MCF 10A (cell line): Measurements from ENCODE around the gene SH3BP2. TPM values are rescaled to one million over a fixed set of nuclear protein-coding genes. Genes with fewer than 3 reads are reported as not detected.

Experiments used
- BruUV-seq: library from RNA; stranded (reverse); fragments of 400-500 nt; replicated peaks from 2 replicates; lab custom pipeline; 2021; lab: Mats Ljungman, UMichigan
- CTCF ChIA-PET: fragments of 300-600 bp; sonication (Branson Sonifier 250); formaldehyde crosslinking; extraction: SDS; loops from one replicate; lab custom pipeline; 2021; ENCODE audit warnings: antibody characterized with exemption, inconsistent platforms; lab: Yijun Ruan, JAX
- POLR2A ChIA-PET: fragments of 300-600, 350-650 bp; sonication (Branson Sonifier 250); formaldehyde crosslinking; extraction: SDS; loops from one replicate; lab custom pipeline; 2020; ENCODE audit warnings: antibody characterized with exemption, inconsistent platforms; lab: Yijun Ruan, JAX
- DNase-seq: peaks from one replicate; pipeline ENCODE4 v3.0.0-alpha.2; 2018; ENCODE audit not compliant: unreplicated experiment
- H3K27ac Mint-ChIP-seq: one replicate; pipeline ENCODE4 v1.8.0; 2022; ENCODE audit warnings: mild to moderate bottlenecking, low read depth, mixed read lengths; ENCODE audit not compliant: unreplicated experiment
- H3K27me3 Mint-ChIP-seq: one replicate; pipeline ENCODE4 v1.8.0; 2022; ENCODE audit warnings: mixed read lengths; ENCODE audit not compliant: insufficient read depth, unreplicated experiment
- H3K36me3 Mint-ChIP-seq: one replicate; pipeline ENCODE4 v1.8.0; 2022; ENCODE audit warnings: mild to moderate bottlenecking, moderate library complexity, mixed read lengths; ENCODE audit not compliant: insufficient read depth, unreplicated experiment
- H3K4me1 Mint-ChIP-seq: one replicate; pipeline ENCODE4 v1.8.0; 2022; ENCODE audit warnings: mixed read lengths; ENCODE audit not compliant: insufficient read depth, unreplicated experiment
- H3K4me3 Mint-ChIP-seq: one replicate; pipeline ENCODE4 v1.8.0; 2022; ENCODE audit warnings: mild to moderate bottlenecking, moderate library complexity, mixed read lengths; ENCODE audit not compliant: unreplicated experiment
- H3K9me3 Mint-ChIP-seq: one replicate; pipeline ENCODE4 v1.8.0; 2022; ENCODE audit warnings: mixed read lengths; ENCODE audit not compliant: unreplicated experiment
- CTCF ChIP-seq: fragments of 200-600 bp; IDR thresholded peaks from one replicate; pipeline ENCODE4 v1.8.0; 2022; ENCODE audit warnings: antibody characterized with exemption, mild to moderate bottlenecking; ENCODE audit not compliant: unreplicated experiment
- intact Hi-C: fragments of 100-400 bp; cut with micrococcal nuclease; formaldehyde crosslinking; loops from 2 replicates; pipeline ENCODE4 v1.14.1; 2022
- total RNA-seq: library from RNA; stranded (reverse); gene quantifications from 2 replicates; pipeline ENCODE4 v1.2.3, GENCODE V29; 2022

The SH3BP2 gene
- total RNA-seq, 1 experiment from 2014 or later = 57.9 TPM

- CTCF ChIA-PET = no interaction called here
- H3K4me1 Mint-ChIP-seq = no peaks in the 10 kb centered on the region
- no peaks in the 10 kb centered on the region for H3K27me3 Mint-ChIP-seq
- no TSS peak for BruUV-seq
- POLR2A ChIA-PET = no interaction called here
- TF ChIP-seq CTCF = no peak
- DNase-seq = no peak
- no peaks in the 10 kb centered on the region for H3K9me3 Mint-ChIP-seq
- no peak overlapping the region for H3K27ac Mint-ChIP-seq
- intact Hi-C loops = no loop called here
- peaks cover 26% of the 10 kb centered on the region for H3K36me3 Mint-ChIP-seq
- no peak overlapping the region for H3K4me3 Mint-ChIP-seq
Observed at GRCh38 chr4:2835978-2836377, 43.1 kb downstream of the SH3BP2 start.

GRCh38 chr4:2836391-2836859, 43.5 kb downstream of the SH3BP2 start:
- no peak for DNase-seq
- POLR2A ChIA-PET = no interaction called here
- H3K36me3 Mint-ChIP-seq = peaks cover 26% of the 10 kb centered on the region
- no peaks in the 10 kb centered on the region for H3K27me3 Mint-ChIP-seq
- TF ChIP-seq CTCF = no peak
- H3K27ac Mint-ChIP-seq = no peak overlapping the region
- intact Hi-C loops = no loop called here
- H3K9me3 Mint-ChIP-seq = no peaks in the 10 kb centered on the region
- H3K4me1 Mint-ChIP-seq = no peaks in the 10 kb centered on the region
- BruUV-seq = no TSS peak
- H3K4me3 Mint-ChIP-seq = no peak overlapping the region
- CTCF ChIA-PET = no interaction called here

- H3K4me1 Mint-ChIP-seq = no peaks in the 10 kb centered on the region
- POLR2A ChIA-PET = no interaction called here
Observed at GRCh38 chr4:2837110-2837903, 44.4 kb downstream of the SH3BP2 start.

More at GRCh38 chr4:2837110-2837903, 44.4 kb downstream of the SH3BP2 start:
- no peak for DNase-seq
- no TSS peak for BruUV-seq
- Mint-ChIP-seq H3K4me3 (no peak overlapping the region), H3K27me3 (no peaks in the 10 kb centered on the region), H3K9me3 (no peaks in the 10 kb centered on the region), H3K27ac (no peak overlapping the region), H3K36me3 (peaks cover 18% of the 10 kb centered on the region)
- CTCF ChIA-PET = interaction anchor here (1.0 kb wide), 1 partner anchor 73 kb away, joined by 3 read pairs; no protein-coding TSS in a partner anchor
- intact Hi-C loops = no loop called here
- TF ChIP-seq CTCF = no peak
